HEK293 (cell line): Measurements from ENCODE around the gene NAV1.

Experiments
- CTCF ChIA-PET: fragments of 350-600 bp; formaldehyde crosslinking; extraction: SDS; loops from one replicate; lab custom pipeline; 2021; ENCODE audit warnings: antibody characterized with exemption; lab: Yijun Ruan, JAX
- POLR2A ChIA-PET: fragments of 300-600 bp; formaldehyde crosslinking; extraction: SDS; loops from one replicate; lab custom pipeline; 2020; ENCODE audit warnings: antibody characterized with exemption, inconsistent platforms; lab: Yijun Ruan, JAX
- H3K27ac ChIP-seq: fragments of 200-500 bp; sonication (Bioruptor generic); 2 replicates; pipeline ENCODE4 v1.5.1; 2014; ENCODE audit warnings: low read depth, low read length, control low read depth, inconsistent platforms; ENCODE audit errors: extremely low read depth
- H3K36me3 ChIP-seq, 2 experiments: fragments of 200-500 bp in 1 of 2; sonication (Bioruptor generic) in 1 of 2; 1 replicate in 1 of 2; 2 replicates in 1 of 2; pipeline ENCODE4 v1.5.1; 2014 to 2017; ENCODE audit warnings: inconsistent platforms in 2 of 2, low read length in 2 of 2; ENCODE audit not compliant: control insufficient read depth in 2 of 2, insufficient read depth in 1 of 2
- H3K4me1 ChIP-seq: fragments of 200-500 bp; sonication (Bioruptor generic); 2 replicates; pipeline ENCODE4 v1.5.1; 2014; ENCODE audit warnings: mild to moderate bottlenecking, low read length, inconsistent platforms; ENCODE audit not compliant: control insufficient read depth, insufficient read depth
- H3K4me3 ChIP-seq: 2 replicates; pipeline ENCODE4 v1.5.1; 2011; ENCODE audit warnings: low read depth, mild to moderate bottlenecking, control low read depth, low read length, moderate library complexity
- H3K9me3 ChIP-seq: fragments of 200-500 bp; sonication (Bioruptor generic); 2 replicates; pipeline ENCODE4 v1.5.1; 2014; ENCODE audit warnings: low read depth, low read length, inconsistent platforms; ENCODE audit not compliant: control insufficient read depth, insufficient read depth
- HOXA7 ChIP-seq: sonication (generic); formaldehyde crosslinking; IDR thresholded peaks from 2 replicates; pipeline ENCODE4 v1.8.1; 2022; ENCODE audit warnings: missing genetic modification reagents, borderline replicate concordance
- INSM2 ChIP-seq: fragments of 450-650 bp; formaldehyde crosslinking; IDR thresholded peaks from 2 replicates; pipeline ENCODE4 v1.5.1; 2016; ENCODE audit warnings: missing biosample characterization, missing genetic modification characterization
- MZF1 ChIP-seq: fragments of 450-650 bp; formaldehyde crosslinking; IDR thresholded peaks from 2 replicates; pipeline ENCODE4 v1.5.1; 2017; ENCODE audit warnings: missing biosample characterization, missing genetic modification characterization, borderline replicate concordance
- PRDM6 ChIP-seq: fragments of 450-650 bp; formaldehyde crosslinking; IDR thresholded peaks from 2 replicates; pipeline ENCODE4 v1.5.1; 2017; ENCODE audit warnings: missing biosample characterization, missing genetic modification characterization
- REST ChIP-seq: fragments of 450-650 bp; formaldehyde crosslinking; IDR thresholded peaks from 2 replicates; pipeline ENCODE4 v1.5.1; 2016; ENCODE audit warnings: missing biosample characterization, missing genetic modification characterization
- TSHZ1 ChIP-seq: fragments of 450-650 bp; formaldehyde crosslinking; IDR thresholded peaks from 2 replicates; pipeline ENCODE4 v1.5.1; 2016; ENCODE audit warnings: missing biosample characterization, missing genetic modification characterization, borderline replicate concordance
- ZBTB1 ChIP-seq: fragments of 450-650 bp; formaldehyde crosslinking; IDR thresholded peaks from 2 replicates; pipeline ENCODE4 v1.5.1; 2016; ENCODE audit warnings: missing biosample characterization, missing genetic modification characterization
- ZNF138 ChIP-seq: fragments of 450-650 bp; formaldehyde crosslinking; IDR thresholded peaks from 2 replicates; pipeline ENCODE4 v1.5.1; 2016; ENCODE audit warnings: missing biosample characterization, missing genetic modification characterization, borderline replicate concordance
- ZNF175 ChIP-seq: fragments of 450-650 bp; formaldehyde crosslinking; IDR thresholded peaks from 2 replicates; pipeline ENCODE4 v1.5.1; 2016; ENCODE audit warnings: missing biosample characterization, missing genetic modification characterization
- ZNF202 ChIP-seq: fragments of 450-650 bp; formaldehyde crosslinking; IDR thresholded peaks from 2 replicates; pipeline ENCODE4 v1.5.1; 2016; ENCODE audit warnings: missing biosample characterization, missing genetic modification characterization, borderline replicate concordance
- ZNF266 ChIP-seq: fragments of 450-650 bp; formaldehyde crosslinking; IDR thresholded peaks from 2 replicates; pipeline ENCODE4 v1.5.1; 2016; ENCODE audit warnings: missing biosample characterization, missing genetic modification characterization, low read depth
- ZNF341 ChIP-seq: fragments of 450-650 bp; formaldehyde crosslinking; IDR thresholded peaks from 2 replicates; pipeline ENCODE4; 2016; ENCODE audit warnings: low read depth, missing biosample characterization, missing genetic modification characterization
- ZNF433 ChIP-seq: fragments of 450-650 bp; formaldehyde crosslinking; IDR thresholded peaks from 2 replicates; pipeline ENCODE4 v1.5.1; 2016; ENCODE audit warnings: missing biosample characterization, missing genetic modification characterization, low read depth
- ZNF518A ChIP-seq: fragments of 450-650 bp; formaldehyde crosslinking; conservative IDR thresholded peaks from 2 replicates; pipeline ENCODE4 v1.5.1; 2016; ENCODE audit warnings: low read depth, missing biosample characterization, missing genetic modification characterization
- ZNF558 ChIP-seq: fragments of 450-650 bp; formaldehyde crosslinking; IDR thresholded peaks from 2 replicates; pipeline ENCODE4 v1.5.1; 2016; ENCODE audit warnings: missing biosample characterization, missing genetic modification characterization
- ZNF560 ChIP-seq: fragments of 450-650 bp; formaldehyde crosslinking; IDR thresholded peaks from 2 replicates; pipeline ENCODE4 v1.5.1; 2017; ENCODE audit warnings: missing biosample characterization, missing genetic modification characterization, borderline replicate concordance
- ZNF629 ChIP-seq: fragments of 450-650 bp; formaldehyde crosslinking; IDR thresholded peaks from 2 replicates; pipeline ENCODE4 v1.5.1; 2017; ENCODE audit warnings: missing biosample characterization, missing genetic modification characterization
- ZNF639 ChIP-seq: fragments of 450-650 bp; formaldehyde crosslinking; IDR thresholded peaks from 2 replicates; pipeline ENCODE4 v1.5.1; 2016; ENCODE audit warnings: missing biosample characterization, missing genetic modification characterization

NAV1 gene

GRCh38 chr1:201501812-201502510, 37.0 kb upstream of the NAV1 start:
- CTCF ChIA-PET = interaction anchor here (0.5 to 5.5 kb wide), 10 partner anchors 11 to 474 kb away, joined by 3 to 74 read pairs (median 3); no protein-coding TSS in a partner anchor
- POLR2A ChIA-PET = interaction anchor here (0.6 to 1.6 kb wide), 7 partner anchors 9 to 1218 kb away, joined by 3 to 4 read pairs (median 4); partner anchors contain the start of genes IPO9 and PHLDA3
- TF ChIP-seq ZNF639 = peak; percentile 60; the same call in 1 of the 2 replicates
- peak; percentile 19; the same call in 1 of the 2 replicates for TF ChIP-seq ZNF341 (tag by site-specific recombination)
- TF ChIP-seq ZNF629 (tag by site-specific recombination) = 0 out of 2 replicates have a peak, but pooled peaks have one; percentile 18
- peak; percentile 96 for TF ChIP-seq ZNF560
- peak; percentile 86 for TF ChIP-seq ZNF518A
- peak; percentile 65; the same call in 1 of the 2 replicates for TF ChIP-seq ZNF138 (tag by site-specific recombination)
- peak; percentile 87 for TF ChIP-seq ZNF266 (tag by site-specific recombination)
- TF ChIP-seq TSHZ1 = peak; percentile 43; the same call in 1 of the 2 replicates
- TF ChIP-seq ZBTB1 = 0 out of 2 replicates have a peak, but pooled peaks have one; percentile 54
- TF ChIP-seq ZNF175 (tag by site-specific recombination) = no peak
- peak; percentile 23; the same call in 1 of the 2 replicates for TF ChIP-seq MZF1 (tag by site-specific recombination)
- TF ChIP-seq ZNF202 (tag by site-specific recombination) = peak; percentile 62; the same call in 1 of the 2 replicates
- no peak for TF ChIP-seq PRDM6 (tag by site-specific recombination)
- peak; percentile 67 for TF ChIP-seq ZNF433 (tag by site-specific recombination)
- TF ChIP-seq REST = peak; percentile 64; the same call in 1 of the 2 replicates
- TF ChIP-seq ZNF558 (tag by site-specific recombination) = peak; percentile 69; the same call in 1 of the 2 replicates
- TF ChIP-seq HOXA7 (CRISPR knock-in tag) = no peak
- TF ChIP-seq INSM2 (tag by site-specific recombination) = no peak

More at GRCh38 chr1:201501812-201502510, 37.0 kb upstream of the NAV1 start:
- H3K36me3 ChIP-seq = no peaks in the 10 kb centered on the region
- no peak overlapping the region for H3K27ac ChIP-seq
- no peak overlapping the region for H3K4me3 ChIP-seq
- no peaks in the 10 kb centered on the region; the same call in none of the 2 replicates for H3K4me1 ChIP-seq
- H3K9me3 ChIP-seq = no peaks in the 10 kb centered on the region
